DND-41 (cell line): ENCODE measurements around the gene CCDC18.

Experiments used
- EZH2 ChIP-seq: IDR thresholded peaks from 3 replicates; pipeline ENCODE4 v1.6.1; 2012; ENCODE audit warnings: borderline replicate concordance, low read depth, mild to moderate bottlenecking, moderate library complexity, low read length, inconsistent platforms; ENCODE audit not compliant: severe bottlenecking
- TF ChIP-seq, protein P1 (sequence below): IDR thresholded peaks from 2 replicates; pipeline ENCODE4 v1.5.1; 2012; ENCODE audit warnings: borderline replicate concordance, low read length, moderate library complexity, mild to moderate bottlenecking; ENCODE audit not compliant: poor library complexity, severe bottlenecking; ENCODE audit errors: extremely low read depth

DNA sequence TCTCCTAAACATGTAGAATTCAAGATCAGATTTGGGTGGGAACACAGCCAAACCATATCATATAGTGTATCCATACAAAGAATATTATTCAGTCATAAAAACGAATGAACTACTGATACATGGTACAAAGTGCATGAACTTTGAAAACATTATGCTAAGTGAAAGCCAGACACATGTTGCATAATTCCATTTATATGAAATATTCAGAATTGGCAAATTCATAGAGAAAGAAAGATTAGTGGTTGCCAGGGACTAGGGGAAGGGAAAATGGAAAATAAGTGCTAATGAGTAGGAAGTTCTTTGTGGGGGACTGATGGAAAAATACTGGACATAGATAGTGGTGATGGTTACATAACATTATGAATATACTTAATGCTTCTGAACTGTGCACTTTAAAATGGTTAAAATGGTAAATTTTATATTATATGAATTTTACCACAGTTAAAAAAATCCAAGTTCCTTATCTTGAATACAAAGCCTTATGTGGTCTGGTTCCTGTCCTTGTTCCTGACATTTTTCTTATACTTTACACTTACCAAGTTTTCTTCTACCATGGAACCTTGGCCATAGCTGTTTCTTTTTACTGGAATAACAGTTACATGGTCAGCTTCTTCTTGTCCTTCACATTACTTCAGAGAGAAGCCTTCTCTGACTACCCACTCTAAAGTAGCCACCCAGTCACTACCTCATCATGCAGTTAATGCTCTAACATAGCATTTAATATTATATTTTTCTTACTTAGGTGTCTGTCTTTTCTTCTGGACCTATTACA is 64.0 kb downstream of the CCDC18 start:
- TF ChIP-seq, protein P1, sequence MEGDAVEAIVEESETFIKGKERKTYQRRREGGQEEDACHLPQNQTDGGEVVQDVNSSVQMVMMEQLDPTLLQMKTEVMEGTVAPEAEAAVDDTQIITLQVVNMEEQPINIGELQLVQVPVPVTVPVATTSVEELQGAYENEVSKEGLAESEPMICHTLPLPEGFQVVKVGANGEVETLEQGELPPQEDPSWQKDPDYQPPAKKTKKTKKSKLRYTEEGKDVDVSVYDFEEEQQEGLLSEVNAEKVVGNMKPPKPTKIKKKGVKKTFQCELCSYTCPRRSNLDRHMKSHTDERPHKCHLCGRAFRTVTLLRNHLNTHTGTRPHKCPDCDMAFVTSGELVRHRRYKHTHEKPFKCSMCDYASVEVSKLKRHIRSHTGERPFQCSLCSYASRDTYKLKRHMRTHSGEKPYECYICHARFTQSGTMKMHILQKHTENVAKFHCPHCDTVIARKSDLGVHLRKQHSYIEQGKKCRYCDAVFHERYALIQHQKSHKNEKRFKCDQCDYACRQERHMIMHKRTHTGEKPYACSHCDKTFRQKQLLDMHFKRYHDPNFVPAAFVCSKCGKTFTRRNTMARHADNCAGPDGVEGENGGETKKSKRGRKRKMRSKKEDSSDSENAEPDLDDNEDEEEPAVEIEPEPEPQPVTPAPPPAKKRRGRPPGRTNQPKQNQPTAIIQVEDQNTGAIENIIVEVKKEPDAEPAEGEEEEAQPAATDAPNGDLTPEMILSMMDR, result no peak
- no peak for TF ChIP-seq EZH2
